HUES6 (cell line): ENCODE results near the gene RHBDD3.
"Not testable (repeated sequence)": the region's sequence is repeated elsewhere in the genome, so short reads cannot be mapped to it uniquely, and the experiment has no call there.

Experiments used
- H3K27ac ChIP-seq: 2 replicates; pipeline ENCODE4 v1.7.0; 2013; ENCODE audit warnings: low read depth, mild to moderate bottlenecking, low read length, inconsistent platforms
- H3K27me3 ChIP-seq: 2 replicates; pipeline ENCODE4 v1.6.1; 2013; ENCODE audit warnings: low read length; ENCODE audit not compliant: control insufficient read depth, insufficient read depth
- H3K36me3 ChIP-seq: 2 replicates; pipeline ENCODE4 v1.6.1; 2013; ENCODE audit warnings: low read length; ENCODE audit not compliant: control insufficient read depth, insufficient read depth
- H3K4me1 ChIP-seq: 2 replicates; pipeline ENCODE4 v1.6.1; 2013; ENCODE audit warnings: low read length; ENCODE audit not compliant: control insufficient read depth, insufficient read depth
- H3K4me3 ChIP-seq: 2 replicates; pipeline ENCODE4 v1.5.1; 2013; ENCODE audit warnings: low read depth, low read length
- H3K9ac ChIP-seq: one replicate; pipeline ENCODE4 v1.6.1; 2013; ENCODE audit warnings: mild to moderate bottlenecking, low read length
- H3K9me3 ChIP-seq: 2 replicates; pipeline ENCODE4 v1.6.1; 2013; ENCODE audit warnings: low read depth, low read length; ENCODE audit not compliant: control insufficient read depth, insufficient read depth

Gene RHBDD3

DNA sequence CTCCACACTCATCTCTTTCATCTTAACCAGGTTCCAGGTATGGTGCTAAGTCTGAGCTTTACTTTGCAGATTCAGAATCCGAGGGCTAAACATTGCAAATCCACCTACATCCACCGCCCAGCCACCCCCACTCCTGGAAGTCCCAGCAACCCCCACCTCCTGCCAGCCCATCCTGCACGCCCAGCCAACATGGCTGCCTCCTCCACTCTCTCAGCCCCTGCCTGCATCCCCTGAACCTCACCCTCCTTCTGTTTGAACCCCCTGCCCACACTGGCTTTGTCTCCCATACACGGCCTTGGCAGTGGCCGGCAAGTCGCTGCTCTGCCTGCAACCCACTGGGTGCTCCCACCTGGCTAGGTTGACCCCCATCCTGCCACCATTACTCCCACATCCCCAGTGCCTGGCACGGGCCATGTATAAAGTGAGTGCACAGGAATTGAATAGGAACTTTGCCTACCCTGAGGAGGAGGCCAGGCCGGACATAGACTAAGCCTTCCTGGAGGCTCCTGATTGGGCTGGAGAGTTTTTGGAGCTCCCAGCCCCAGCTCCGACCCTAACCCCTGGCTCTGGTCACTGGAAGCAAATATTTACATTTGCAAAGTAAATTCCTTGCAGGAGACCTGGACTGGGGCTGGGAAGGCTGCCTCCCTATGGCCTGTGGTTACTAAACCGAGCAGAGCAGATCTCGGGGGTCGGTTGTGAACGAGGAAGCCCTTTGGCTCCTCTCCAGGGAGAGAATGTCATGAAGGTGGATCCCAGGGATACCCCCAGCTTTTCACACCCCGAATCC lies 47.7 kb downstream of the RHBDD3 start:
- no peak overlapping the region for H3K9ac ChIP-seq

DNA sequence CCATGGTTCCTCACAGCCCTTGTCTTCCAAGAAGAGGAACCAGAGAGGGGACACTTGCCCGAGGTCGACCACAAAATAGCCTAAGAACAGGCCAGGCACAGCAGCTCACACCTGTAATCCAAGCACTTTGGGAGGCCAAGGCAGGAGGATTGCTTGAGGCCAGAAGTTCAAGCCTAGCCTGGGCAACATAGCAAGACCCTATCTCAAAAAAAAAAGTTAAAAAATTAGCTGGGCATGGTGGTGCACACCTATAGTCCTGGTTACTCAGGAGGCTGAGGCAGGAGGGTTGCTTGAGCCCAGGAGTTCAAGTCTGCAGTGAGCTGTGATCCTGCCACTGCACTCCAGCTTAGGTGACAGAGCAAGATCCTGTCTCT lies 48.4 kb downstream of the RHBDD3 start:
- not testable (repeated sequence) for H3K9ac ChIP-seq, H3K27me3 ChIP-seq, H3K36me3 ChIP-seq, H3K4me3 ChIP-seq, H3K9me3 ChIP-seq, H3K27ac ChIP-seq
- H3K4me1 ChIP-seq: peaks cover 18% of the 10 kb centered on the region

More for the DNA sequence above, 47.7 kb downstream of the RHBDD3 start:
- no peaks in the 10 kb centered on the region for H3K27me3 ChIP-seq
- no peaks in the 10 kb centered on the region for H3K9me3 ChIP-seq
- no peaks in the 10 kb centered on the region for H3K36me3 ChIP-seq
- no peak overlapping the region for H3K4me3 ChIP-seq
- H3K4me1 ChIP-seq: peaks cover 15% of the 10 kb centered on the region
- H3K27ac ChIP-seq: no peak overlapping the region

DNA sequence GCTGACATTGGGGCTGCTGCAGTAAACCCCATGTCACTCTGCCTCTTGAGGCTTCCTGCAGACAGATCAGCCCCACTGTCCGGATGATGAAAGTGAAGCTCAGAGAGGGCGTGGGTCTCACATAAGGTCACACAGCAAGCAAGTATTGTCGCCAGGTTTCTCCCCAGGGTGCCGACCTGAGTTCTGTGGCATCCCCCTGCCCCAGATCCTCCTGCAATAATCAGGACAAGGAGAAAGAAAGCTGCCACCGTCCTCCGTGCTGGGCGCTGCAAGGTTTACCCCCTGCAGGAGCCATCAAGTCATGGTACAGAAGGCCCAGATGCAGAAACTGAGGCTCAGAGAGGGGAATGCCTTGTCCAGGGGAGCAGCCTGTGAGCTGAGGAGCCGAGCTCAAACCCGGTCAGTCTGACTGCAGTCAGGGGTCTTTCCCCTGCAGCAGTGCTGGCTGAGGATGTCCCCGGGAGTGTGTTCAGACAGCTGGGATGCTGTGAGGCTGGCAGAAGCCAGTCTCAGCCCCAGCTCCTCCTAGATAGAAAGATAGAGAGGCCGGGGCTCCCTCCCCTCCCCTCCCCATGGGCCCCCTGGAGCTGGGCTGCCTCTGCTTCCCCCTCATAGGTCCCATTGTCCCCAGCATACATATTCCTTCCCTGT lies 48.9 kb downstream of the RHBDD3 start:
- no peaks in the 10 kb centered on the region for H3K27me3 ChIP-seq
- H3K27ac ChIP-seq: no peak overlapping the region
- no peak overlapping the region for H3K9ac ChIP-seq
- peaks cover 18% of the 10 kb centered on the region for H3K4me1 ChIP-seq
- no peaks in the 10 kb centered on the region for H3K36me3 ChIP-seq
- no peaks in the 10 kb centered on the region for H3K9me3 ChIP-seq
- H3K4me3 ChIP-seq: no peak overlapping the region

DNA sequence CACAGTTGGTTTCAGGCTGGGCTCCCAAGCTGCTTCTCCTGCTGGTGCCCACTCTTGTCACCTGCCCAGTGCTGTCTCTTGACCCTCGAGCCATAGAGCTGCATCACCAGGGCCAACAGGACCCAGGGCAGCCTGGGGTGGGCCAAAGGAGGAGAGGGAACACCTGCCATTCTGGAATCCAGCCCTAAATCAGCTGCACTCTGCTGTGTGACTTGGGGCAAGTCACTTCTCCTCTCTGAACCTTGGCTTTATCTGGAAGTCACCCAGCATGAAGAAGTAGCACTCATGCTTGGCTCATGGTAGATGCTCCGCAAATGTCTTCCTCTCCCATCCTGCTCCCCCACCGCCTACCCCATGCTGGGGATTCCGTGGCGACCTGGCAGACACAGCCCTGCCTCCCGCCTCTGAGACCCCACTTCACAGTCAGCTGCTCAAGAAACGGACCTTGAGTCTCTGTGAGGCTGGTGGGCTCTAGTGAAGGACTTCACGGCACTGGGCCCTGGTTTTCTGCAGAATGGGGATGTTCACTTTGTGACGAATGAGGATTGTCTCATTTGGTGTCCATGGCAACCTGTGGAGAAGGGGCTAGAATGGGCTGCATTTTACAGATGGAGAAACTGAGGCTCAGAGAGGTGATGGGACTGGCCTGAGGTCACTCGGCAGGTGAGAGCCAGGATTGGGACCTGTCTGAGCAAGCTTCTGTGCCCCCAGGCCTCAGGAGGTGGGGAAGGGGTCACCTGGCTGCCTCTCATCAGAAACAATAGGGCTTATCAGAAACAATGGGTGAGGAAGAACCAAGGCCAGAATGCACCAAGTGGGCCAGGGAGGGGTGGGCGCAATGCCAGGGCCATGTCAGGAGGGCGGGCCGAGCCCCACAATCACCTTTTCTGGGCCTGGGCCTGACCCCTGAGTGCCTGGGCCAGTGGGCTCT lies 49.7 kb downstream of the RHBDD3 start:
- no peak overlapping the region for H3K4me3 ChIP-seq
- no peak overlapping the region for H3K27ac ChIP-seq
- peaks cover 18% of the 10 kb centered on the region for H3K4me1 ChIP-seq
- H3K36me3 ChIP-seq: no peaks in the 10 kb centered on the region
- H3K27me3 ChIP-seq: no peaks in the 10 kb centered on the region
- H3K9me3 ChIP-seq: no peaks in the 10 kb centered on the region
- no peak overlapping the region for H3K9ac ChIP-seq

DNA sequence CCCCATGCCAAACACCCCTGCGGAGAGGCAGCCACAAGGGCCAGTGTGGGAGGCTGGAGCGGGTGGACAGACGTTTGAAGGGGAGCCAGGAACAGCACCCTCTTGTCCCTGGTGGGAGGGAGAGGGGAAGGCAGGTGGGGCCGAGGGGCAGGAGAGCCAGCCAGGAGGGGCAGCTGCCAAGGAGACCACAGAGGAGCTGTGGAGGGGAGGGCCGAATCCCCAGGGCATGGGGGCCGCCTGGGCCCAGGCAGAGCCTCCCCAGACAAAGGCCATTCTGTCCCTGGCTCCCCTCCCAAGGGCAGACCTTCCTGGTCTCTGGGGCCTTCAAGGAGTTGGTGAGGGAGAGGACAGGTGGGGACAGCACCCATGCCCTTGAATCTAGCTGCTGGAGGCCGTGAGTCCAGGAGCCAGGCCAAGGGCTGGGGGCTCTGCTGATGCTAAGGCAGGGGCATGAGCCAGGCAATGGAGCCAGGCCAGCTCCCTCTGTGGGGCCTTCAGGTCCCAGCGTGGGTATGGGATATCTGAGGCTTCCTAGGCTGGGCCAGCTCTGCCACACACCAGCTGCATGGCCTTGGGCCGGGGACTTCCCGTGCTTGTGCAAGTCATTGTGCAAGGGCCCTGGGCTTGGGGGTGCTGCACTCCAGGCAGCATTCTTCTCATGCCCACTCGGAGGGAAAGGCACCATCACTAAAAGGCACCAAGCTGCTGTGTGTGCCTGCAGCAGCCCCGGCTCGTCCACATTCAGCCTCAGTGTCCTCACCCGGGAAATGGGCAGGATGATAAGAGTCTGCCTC lies 50.7 kb downstream of the RHBDD3 start:
- no peak overlapping the region for H3K4me3 ChIP-seq
- no peak overlapping the region for H3K9ac ChIP-seq
- H3K27me3 ChIP-seq: no peaks in the 10 kb centered on the region
- H3K27ac ChIP-seq: no peak overlapping the region
- peaks cover 18% of the 10 kb centered on the region for H3K4me1 ChIP-seq
- no peaks in the 10 kb centered on the region for H3K36me3 ChIP-seq
- no peaks in the 10 kb centered on the region for H3K9me3 ChIP-seq

DNA sequence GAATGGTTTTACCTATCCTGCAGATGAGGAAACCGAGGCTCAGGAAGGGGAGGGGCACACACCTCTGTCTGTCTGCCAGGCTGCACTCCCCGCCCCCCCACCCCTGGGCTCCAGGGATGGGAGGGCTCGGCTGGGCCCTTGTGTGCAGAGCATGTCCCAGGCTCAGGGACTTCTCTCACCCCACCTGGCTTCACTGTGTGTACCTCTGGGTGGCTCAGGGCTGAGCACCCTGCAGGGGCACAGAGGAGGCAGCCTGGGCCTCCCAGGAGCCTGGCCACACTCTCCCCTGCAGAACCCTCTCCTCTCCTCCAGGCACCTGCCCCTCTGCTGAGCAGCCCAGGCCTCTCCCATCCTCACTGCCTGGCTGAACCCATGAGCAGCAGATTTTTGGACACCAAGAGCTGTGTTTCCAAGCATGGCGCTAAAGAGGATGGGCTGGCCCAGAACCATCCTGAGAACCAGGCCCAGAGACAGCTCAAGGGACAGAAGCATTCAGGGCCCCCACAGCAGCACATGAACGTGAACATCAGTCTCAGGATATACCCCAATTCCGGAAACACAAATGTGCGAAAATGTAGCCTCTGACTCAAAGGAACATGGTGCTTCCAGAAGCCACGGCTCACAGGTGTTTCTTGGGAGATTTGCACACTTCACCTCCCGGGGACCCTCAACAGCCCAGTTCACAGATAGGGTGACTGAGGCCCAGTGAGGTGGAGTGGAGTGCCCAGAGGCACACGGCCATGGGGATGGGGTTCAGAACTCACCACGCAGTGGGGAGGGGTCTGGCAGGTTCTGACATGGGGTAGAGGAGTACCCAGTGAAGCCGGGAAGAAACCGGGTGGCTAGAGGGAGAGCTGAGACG lies 51.5 kb downstream of the RHBDD3 start:
- Histone ChIP-seq H3K9ac (no peak overlapping the region), H3K36me3 (no peaks in the 10 kb centered on the region), H3K4me3 (no peak overlapping the region), H3K27ac (no peak overlapping the region), H3K27me3 (no peaks in the 10 kb centered on the region), H3K4me1 (peaks cover 18% of the 10 kb centered on the region), H3K9me3 (no peaks in the 10 kb centered on the region)

DNA sequence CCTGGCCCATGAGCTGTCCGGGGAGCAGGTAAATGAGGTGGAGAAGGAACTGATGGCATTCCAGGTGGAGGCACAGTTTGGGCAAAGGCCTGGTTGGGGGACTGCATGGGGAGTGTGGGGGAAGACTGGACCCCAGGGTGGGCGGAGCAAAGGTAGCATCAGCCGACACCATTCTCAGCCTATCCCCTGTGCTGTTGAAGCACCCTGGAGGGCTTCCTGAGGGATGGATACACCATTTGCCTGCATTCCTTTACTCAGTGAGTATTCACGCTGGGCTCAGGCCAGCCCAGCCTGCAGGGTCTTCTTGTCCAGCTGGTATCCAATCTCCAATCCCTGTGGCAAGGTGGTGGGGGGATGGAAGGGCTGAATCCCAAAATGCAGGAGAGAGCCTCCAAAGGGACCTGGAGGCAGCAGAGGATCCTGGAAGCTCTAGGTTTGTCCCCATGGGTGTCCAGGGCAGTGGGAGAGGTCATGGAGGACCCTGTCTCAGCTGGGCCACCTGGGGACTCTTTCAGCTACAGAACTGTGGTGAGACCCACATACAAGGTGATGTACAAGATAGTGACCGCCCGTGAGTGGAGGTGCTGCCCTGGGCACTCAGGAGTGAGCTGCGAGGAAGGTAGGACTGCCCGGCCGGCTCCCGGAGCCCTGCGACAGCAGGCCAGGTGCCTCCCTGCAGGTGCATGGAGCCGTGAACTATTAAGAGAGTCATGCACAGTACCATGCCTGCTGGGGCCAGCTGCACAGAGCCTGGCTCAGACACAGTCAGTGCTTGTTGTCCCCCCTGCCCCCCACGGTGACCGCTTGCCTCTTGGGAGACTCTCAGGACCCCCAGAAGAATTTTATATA lies 52.5 kb downstream of the RHBDD3 start:
- no peaks in the 10 kb centered on the region for H3K27me3 ChIP-seq
- no peaks in the 10 kb centered on the region for H3K9me3 ChIP-seq
- no peak overlapping the region for H3K9ac ChIP-seq
- H3K36me3 ChIP-seq: no peaks in the 10 kb centered on the region
- no peak overlapping the region for H3K27ac ChIP-seq
- H3K4me1 ChIP-seq: peaks cover 12% of the 10 kb centered on the region
- H3K4me3 ChIP-seq: no peak overlapping the region

DNA sequence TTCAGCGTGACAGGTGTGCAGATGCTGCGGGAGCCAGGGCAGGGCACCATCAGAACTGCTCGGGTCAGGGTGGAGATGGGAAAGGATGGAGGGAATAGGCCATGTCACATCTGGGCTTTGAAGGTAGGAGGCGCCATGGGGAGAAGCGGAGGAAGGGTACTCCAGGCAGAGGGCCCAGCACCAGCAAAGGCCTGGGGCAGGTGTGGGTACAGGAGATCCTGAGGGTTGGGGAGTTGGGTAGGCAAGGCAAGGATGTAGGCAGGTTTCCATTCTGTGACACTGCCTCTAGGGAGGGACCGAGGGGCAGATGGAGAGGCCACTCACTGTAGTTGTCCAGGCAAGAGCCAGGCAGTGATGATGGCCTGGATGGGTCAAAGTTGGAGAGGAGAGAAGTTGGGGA lies 53.5 kb downstream of the RHBDD3 start:
- H3K4me3 ChIP-seq: no peak overlapping the region
- peaks cover 13% of the 10 kb centered on the region; the same call in 1 of the 2 replicates for H3K4me1 ChIP-seq
- no peaks in the 10 kb centered on the region for H3K9me3 ChIP-seq
- H3K27ac ChIP-seq: no peak overlapping the region
- H3K9ac ChIP-seq: no peak overlapping the region
- H3K27me3 ChIP-seq: no peaks in the 10 kb centered on the region
- H3K36me3 ChIP-seq: no peaks in the 10 kb centered on the region

DNA sequence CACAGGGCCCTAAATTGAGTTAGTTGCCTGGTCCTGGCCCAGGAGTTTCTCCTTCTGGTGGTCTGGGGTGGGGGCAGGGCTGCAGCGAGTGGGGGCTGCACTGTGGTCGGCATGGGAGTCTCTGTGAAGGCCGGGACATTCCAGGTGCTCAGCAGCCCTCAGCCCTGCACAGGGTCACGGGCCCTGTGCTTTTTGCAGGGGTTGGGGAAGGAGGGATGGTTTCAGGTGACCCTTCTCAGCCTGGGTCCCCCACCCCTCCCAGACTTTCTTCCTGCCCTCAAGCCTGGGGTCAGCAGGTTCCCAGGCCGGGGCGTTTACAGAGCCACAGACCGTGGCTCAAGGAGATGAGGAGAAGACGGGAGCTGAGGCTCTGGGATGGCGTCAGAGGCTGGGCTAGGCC lies 54.3 kb downstream of the RHBDD3 start:
- Histone ChIP-seq H3K27me3 (no peaks in the 10 kb centered on the region), H3K9me3 (no peaks in the 10 kb centered on the region), H3K4me3 (no peak overlapping the region), H3K9ac (no peak overlapping the region), H3K27ac (no peak overlapping the region), H3K36me3 (no peaks in the 10 kb centered on the region), H3K4me1 (peaks cover 13% of the 10 kb centered on the region; the same call in 1 of the 2 replicates)
